Esophagus squamous epithelium (tissue), 5 donors: ENCODE results near the gene RPL26. TPM values are rescaled to one million over a fixed set of nuclear protein-coding genes. Genes with fewer than 3 reads are reported as not detected.
"Not testable (repeated sequence)": the region's sequence is repeated elsewhere in the genome, so short reads cannot be mapped to it uniquely, and the experiment has no call there.

Experiments
- DNase-seq: peaks from one replicate; lab custom pipeline; 2025; lab: John Stamatoyannopoulos, UW
- H3K27ac ChIP-seq, 4 donors: fragments of 200-600 bp; sonication (generic); one replicate each; pipeline ENCODE4 v1.5.1; 2016 to 2019; ENCODE audit warnings: mild to moderate bottlenecking in 1 of 4
- H3K27me3 ChIP-seq, 4 donors: fragments of 200-600 bp; sonication (generic); 1 replicate in 3 of 4; 2 replicates in 1 of 4; pipeline versions ENCODE4 v1.5.1 to v1.6.0; 2017 to 2021; ENCODE audit warnings: antibody characterized with exemption in 1 of 4
- H3K36me3 ChIP-seq, 3 donors: fragments of 200-600 bp; sonication (generic); one replicate each; pipeline ENCODE4 v1.5.1; 2016 to 2019
- H3K4me1 ChIP-seq, 3 donors: fragments of 200-600 bp; sonication (generic); one replicate each; pipeline ENCODE4 v1.5.1; 2017 to 2019
- H3K4me3 ChIP-seq, 4 donors: fragments of 200-600 bp; sonication (generic); 1 replicate in 3 of 4; 2 replicates in 1 of 4; pipeline ENCODE4 v1.5.1; 2016 to 2019; ENCODE audit warnings: mild to moderate bottlenecking in 2 of 4, moderate library complexity in 1 of 4
- H3K9me3 ChIP-seq, 3 donors: fragments of 200-600 bp; sonication (generic); one replicate each; pipeline ENCODE4 v1.5.1; 2016 to 2019
- POLR2A ChIP-seq, 4 donors: fragments of 450-650 bp; IDR thresholded peaks; one replicate each; pipeline ENCODE4 v1.6.1; 2017; ENCODE audit warnings: antibody characterized with exemption in 4 of 4, mild to moderate bottlenecking in 4 of 4, moderate library complexity in 3 of 4
- WGBS, 2 donors: methylation state at CpG; one replicate each; pipeline ENCODE4 v1.1.5; 2018; 5-methylcytosine and 5-hydroxymethylcytosine counted together
- intact Hi-C: fragments of 100-400 bp; cut with DNase I; formaldehyde crosslinking; loops from one replicate; pipeline ENCODE4 v1.15.0; 2022
- total RNA-seq, 4 donors: library from RNA; depleted of rRNA; stranded (reverse); fragments of >200 nt; gene quantifications; one replicate each; pipeline ENCODE4 v1.1.0, GENCODE V29; 2016
- TF ChIP-seq, protein P1 (sequence below), 6 experiments: fragments of 450-650 bp in 4 of 6; fragments of 200-600 bp in 2 of 6; sonication (generic) in 2 of 6; IDR thresholded peaks; one replicate each; pipeline ENCODE4 v1.5.1; 2016 to 2019; ENCODE audit warnings: antibody characterized with exemption in 6 of 6, mild to moderate bottlenecking in 4 of 6, moderate library complexity in 4 of 6
- donor health status: DM: yes; HTN: yes; CAD: no.

RPL26 gene
- total RNA-seq, 4 donors from 2014 or later: 3,032 to 5,420 (median 3,306) TPM

DNA sequence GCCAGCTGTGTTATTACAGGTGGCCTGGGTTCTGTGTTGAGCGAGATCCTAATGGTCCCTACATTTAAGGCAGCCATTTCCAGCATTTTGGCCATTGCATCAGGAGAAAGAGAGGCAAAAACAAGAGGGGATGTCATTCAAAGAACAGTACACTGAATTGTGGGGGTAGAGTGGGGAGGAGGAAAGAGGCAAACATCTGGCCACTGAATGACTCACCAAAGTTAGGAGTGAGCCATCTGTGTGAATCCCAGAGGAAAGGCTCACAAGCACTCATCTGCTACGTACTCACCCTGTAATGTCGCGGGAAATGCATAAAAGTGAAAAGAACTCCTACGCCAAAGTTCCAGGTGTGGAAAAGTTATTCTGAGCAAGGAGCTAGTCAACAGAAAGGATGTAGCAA is 23.2 kb downstream of the RPL26 start:
- peaks cover 0 to 11% (median 2%) of the 10 kb centered on the region in 3 donors for H3K4me1 ChIP-seq
- H3K27ac ChIP-seq: peak overlapping the region in 3 of 4 donors; percentile 36 to 71 (median 45)
- no peaks in the 10 kb centered on the region for H3K9me3 ChIP-seq
- H3K4me3 ChIP-seq: no peak overlapping the region
- H3K36me3 ChIP-seq: peaks cover 0 to 8% (median 0%) of the 10 kb centered on the region in 3 donors
- intact Hi-C loops: no loop called here
- no peak for DNase-seq
- TF ChIP-seq, protein P1, sequence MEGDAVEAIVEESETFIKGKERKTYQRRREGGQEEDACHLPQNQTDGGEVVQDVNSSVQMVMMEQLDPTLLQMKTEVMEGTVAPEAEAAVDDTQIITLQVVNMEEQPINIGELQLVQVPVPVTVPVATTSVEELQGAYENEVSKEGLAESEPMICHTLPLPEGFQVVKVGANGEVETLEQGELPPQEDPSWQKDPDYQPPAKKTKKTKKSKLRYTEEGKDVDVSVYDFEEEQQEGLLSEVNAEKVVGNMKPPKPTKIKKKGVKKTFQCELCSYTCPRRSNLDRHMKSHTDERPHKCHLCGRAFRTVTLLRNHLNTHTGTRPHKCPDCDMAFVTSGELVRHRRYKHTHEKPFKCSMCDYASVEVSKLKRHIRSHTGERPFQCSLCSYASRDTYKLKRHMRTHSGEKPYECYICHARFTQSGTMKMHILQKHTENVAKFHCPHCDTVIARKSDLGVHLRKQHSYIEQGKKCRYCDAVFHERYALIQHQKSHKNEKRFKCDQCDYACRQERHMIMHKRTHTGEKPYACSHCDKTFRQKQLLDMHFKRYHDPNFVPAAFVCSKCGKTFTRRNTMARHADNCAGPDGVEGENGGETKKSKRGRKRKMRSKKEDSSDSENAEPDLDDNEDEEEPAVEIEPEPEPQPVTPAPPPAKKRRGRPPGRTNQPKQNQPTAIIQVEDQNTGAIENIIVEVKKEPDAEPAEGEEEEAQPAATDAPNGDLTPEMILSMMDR (IDR thresholded peaks at IDR 0.05): no peak
- TF ChIP-seq POLR2A (IDR thresholded peaks at IDR 0.05): no peak
- WGBS, 2 donors: 46 to 50% methylated on average over 5 of the region's 5 CpGs
- H3K27me3 ChIP-seq: no peaks in the 10 kb centered on the region

DNA sequence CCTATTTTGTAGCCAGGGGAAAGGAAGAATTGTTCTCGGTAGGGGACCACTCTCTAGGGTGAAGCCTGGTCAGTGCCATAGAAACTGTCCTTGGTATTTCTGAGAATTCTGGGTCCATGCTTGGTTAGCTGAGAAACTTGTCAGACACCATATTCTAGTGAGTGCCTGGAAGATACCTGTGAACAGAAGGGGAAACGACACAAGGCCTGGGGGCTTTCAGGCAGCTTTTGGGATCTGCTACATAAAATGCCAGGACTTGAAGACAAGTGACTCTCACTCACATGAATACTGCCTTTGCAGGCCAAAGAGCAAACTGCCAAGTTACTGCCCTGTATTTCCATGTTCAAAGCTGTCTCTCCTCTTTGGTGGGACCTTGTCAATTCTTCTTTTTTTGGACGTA is 25.1 kb downstream of the RPL26 start:
- no peak overlapping the region for H3K27ac ChIP-seq
- DNase-seq: no peak
- WGBS, 2 donors: 94 to 95% methylated on average over 3 of the region's 3 CpGs

DNA sequence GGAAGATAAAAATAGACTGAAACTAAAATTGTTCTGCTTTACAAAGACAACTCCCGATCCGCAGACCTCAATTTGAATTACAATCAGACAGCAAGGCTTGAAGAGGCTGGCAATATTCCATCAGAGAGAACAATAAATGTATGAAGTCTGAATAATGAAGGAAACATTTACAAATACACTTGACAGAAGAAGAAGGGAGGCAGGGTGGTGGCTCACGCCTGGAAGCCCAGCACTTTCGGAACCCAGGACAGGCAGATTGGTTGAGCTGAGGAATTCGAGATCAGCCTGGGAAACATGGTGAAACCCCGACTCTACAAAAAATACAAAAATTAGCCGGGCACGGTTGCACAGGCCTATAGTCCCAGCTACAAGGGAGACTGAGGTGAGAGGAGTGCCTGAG is 28.8 kb downstream of the RPL26 start:
- no peak for TF ChIP-seq POLR2A (IDR thresholded peaks at IDR 0.05)
- TF ChIP-seq, protein P1 (IDR thresholded peaks at IDR 0.05): no peak
- DNase-seq: no peak
- intact Hi-C loops: no loop called here
- Histone ChIP-seq H3K9me3 (no peaks in the 10 kb centered on the region), H3K27ac (no peak overlapping the region), H3K36me3 (no peaks in the 10 kb centered on the region), H3K27me3 (no peaks in the 10 kb centered on the region), H3K4me1 (no peaks in the 10 kb centered on the region), H3K4me3 (no peak overlapping the region)
- WGBS, 2 donors: 55 to 60% methylated on average over 8 of the region's 8 CpGs

More for the DNA sequence above, 25.1 kb downstream of the RPL26 start:
- TF ChIP-seq, protein P1 (IDR thresholded peaks at IDR 0.05): no peak
- TF ChIP-seq POLR2A (IDR thresholded peaks at IDR 0.05): no peak
- Histone ChIP-seq H3K36me3 (no peaks in the 10 kb centered on the region), H3K4me3 (no peak overlapping the region), H3K27me3 (no peaks in the 10 kb centered on the region), H3K9me3 (no peaks in the 10 kb centered on the region), H3K4me1 (peaks cover 0 to 11% (median 2%) of the 10 kb centered on the region in 3 donors)
- intact Hi-C loops: no loop called here

DNA sequence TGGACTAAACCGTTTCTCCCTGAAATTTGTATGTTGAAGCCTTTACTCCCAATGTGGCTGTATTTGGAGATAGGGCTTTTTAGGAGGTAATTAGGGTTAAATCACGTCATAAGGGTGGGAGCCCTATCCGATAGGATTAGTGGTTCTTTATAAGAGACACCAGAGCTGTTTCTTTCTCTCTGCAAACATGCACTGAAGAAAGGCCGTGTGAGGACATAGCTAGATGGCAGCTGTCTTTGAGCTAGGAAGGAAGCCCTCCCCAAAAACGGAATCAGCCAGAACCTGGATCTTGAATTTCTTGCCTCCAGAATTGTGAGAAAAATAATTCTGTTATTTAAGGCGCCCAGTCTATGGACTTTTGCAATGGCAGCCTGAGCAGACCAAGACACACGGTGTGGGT is 29.3 kb downstream of the RPL26 start:
- H3K27me3 ChIP-seq: no peaks in the 10 kb centered on the region
- 70 to 74% methylated on average over 7 of the region's 7 CpGs for WGBS, 2 donors
- no peak overlapping the region for H3K27ac ChIP-seq
- H3K9me3 ChIP-seq: no peaks in the 10 kb centered on the region
- no peaks in the 10 kb centered on the region for H3K36me3 ChIP-seq
- TF ChIP-seq POLR2A (IDR thresholded peaks at IDR 0.05): no peak
- TF ChIP-seq, protein P1 (IDR thresholded peaks at IDR 0.05): no peak
- intact Hi-C loops: no loop called here
- H3K4me3 ChIP-seq: no peak overlapping the region
- no peaks in the 10 kb centered on the region for H3K4me1 ChIP-seq
- no peak for DNase-seq

DNA sequence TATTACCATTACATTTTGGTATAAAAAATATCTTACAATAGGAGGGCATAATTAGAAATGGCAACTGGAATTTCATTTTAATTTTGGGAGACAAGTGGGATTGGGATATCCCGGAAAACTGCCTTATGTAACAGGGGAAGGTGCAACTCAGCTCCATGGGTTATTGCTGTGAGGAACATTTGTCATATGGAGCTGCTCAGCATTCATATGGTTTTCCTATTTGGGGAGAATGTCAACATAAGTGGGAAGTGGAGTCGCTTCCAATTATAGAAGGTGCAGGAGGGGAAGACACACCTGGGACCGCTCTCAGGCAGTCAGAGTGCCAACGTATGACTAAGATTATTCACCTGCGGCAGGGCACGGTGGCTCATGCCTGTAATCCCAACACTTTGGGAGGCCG is 32.7 kb downstream of the RPL26 start:
- H3K4me1 ChIP-seq: peaks cover 4 to 34% (median 9%) of the 10 kb centered on the region in 3 donors
- WGBS, 2 donors: 54 to 55% methylated on average over 7 of the region's 7 CpGs
- peaks cover 0 to 21% (median 0%) of the 10 kb centered on the region in 4 donors for H3K27me3 ChIP-seq
- H3K4me3 ChIP-seq: no peak overlapping the region
- no peak overlapping the region for H3K27ac ChIP-seq
- TF ChIP-seq, protein P1 (IDR thresholded peaks at IDR 0.05): no peak
- intact Hi-C loops: no loop called here
- no peaks in the 10 kb centered on the region for H3K36me3 ChIP-seq
- no peak for DNase-seq
- no peaks in the 10 kb centered on the region for H3K9me3 ChIP-seq

DNA sequence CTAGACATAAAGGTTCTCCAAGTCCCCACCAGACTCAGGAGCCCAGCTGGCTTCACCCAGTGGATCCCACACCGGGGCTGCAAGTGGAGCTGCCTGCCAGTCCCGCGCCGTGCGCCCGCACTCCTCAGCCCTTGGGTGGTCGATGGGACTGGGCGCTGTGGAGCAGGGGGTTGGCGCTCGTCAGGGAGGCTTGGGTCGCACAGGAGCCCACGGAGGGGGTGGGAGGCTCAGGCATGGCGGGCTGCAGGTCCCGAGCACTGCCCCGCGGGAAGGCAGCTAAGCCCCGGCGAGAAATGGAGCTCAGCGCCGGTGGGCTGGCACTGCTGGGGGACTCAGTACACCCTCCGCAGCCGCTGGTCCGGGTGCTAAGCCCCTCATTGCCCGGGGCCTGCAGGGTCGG is 36.0 kb downstream of the RPL26 start:
- intact Hi-C loops, DNase-seq, H3K27ac ChIP-seq, H3K9me3 ChIP-seq, H3K36me3 ChIP-seq, H3K4me3 ChIP-seq: not testable (repeated sequence)
- no CpG with 5 or more reads among the region's 25 CpGs for WGBS, 2 donors
- Histone ChIP-seq H3K4me1 (peaks cover 9 to 46% (median 9%) of the 10 kb centered on the region in 3 donors), H3K27me3 (peaks cover 0 to 21% (median 0%) of the 10 kb centered on the region in 4 donors)
